Lower leg skin (tissue), 4 donors: Measurements from ENCODE around the gene FOXO6. TPM values are rescaled to one million over a fixed set of nuclear protein-coding genes. Genes with fewer than 3 reads are reported as not detected.
A peak's percentile ranks its signal among the peaks of the same experiment; 100 is the strongest.

ENCODE experiments used
- DNase-seq, 2 donors: peaks; one replicate each; pipeline ENCODE4 v3.0.0-alpha.2; 2019; ENCODE audit warnings: low spot score in 2 of 2
- H3K4me3 ChIP-seq: fragments of 200-600 bp; sonication (generic); 2 replicates; pipeline ENCODE4 v1.5.1; 2017; ENCODE audit warnings: mild to moderate bottlenecking, low read depth; ENCODE audit not compliant: poor library complexity, severe bottlenecking
- POLR2A ChIP-seq, 2 donors: fragments of 450-650 bp; IDR thresholded peaks; one replicate each; pipeline ENCODE4 v1.6.1; 2016 to 2017; ENCODE audit warnings: antibody characterized with exemption in 2 of 2, mild to moderate bottlenecking in 1 of 2, moderate library complexity in 1 of 2
- WGBS, 2 donors: methylation state at CpG; one replicate each; pipeline ENCODE4 v1.1.5; 2018; 5-methylcytosine and 5-hydroxymethylcytosine counted together
- intact Hi-C: fragments of 100-400 bp; cut with DNase I; formaldehyde crosslinking; loops from one replicate; pipeline ENCODE4 v1.15.0; 2023; ENCODE audit warnings: low total_unique reads
- total RNA-seq, 4 donors: library from RNA; depleted of rRNA; stranded (reverse); fragments of >200 nt; gene quantifications; one replicate each; pipeline ENCODE4 v1.1.0, GENCODE V29; 2016
- TF ChIP-seq, protein P1 (sequence below), 3 donors: fragments of 450-650 bp; IDR thresholded peaks; one replicate each; pipeline ENCODE4 v1.5.1; 2016; ENCODE audit warnings: antibody characterized with exemption in 3 of 3, mild to moderate bottlenecking in 3 of 3, moderate library complexity in 2 of 3

The FOXO6 gene
- total RNA-seq = 1 to 10 TPM in 3 of 4 donors, under 1 TPM in 1; 0.15 to 3.5 (median 1.5) TPM

DNA sequence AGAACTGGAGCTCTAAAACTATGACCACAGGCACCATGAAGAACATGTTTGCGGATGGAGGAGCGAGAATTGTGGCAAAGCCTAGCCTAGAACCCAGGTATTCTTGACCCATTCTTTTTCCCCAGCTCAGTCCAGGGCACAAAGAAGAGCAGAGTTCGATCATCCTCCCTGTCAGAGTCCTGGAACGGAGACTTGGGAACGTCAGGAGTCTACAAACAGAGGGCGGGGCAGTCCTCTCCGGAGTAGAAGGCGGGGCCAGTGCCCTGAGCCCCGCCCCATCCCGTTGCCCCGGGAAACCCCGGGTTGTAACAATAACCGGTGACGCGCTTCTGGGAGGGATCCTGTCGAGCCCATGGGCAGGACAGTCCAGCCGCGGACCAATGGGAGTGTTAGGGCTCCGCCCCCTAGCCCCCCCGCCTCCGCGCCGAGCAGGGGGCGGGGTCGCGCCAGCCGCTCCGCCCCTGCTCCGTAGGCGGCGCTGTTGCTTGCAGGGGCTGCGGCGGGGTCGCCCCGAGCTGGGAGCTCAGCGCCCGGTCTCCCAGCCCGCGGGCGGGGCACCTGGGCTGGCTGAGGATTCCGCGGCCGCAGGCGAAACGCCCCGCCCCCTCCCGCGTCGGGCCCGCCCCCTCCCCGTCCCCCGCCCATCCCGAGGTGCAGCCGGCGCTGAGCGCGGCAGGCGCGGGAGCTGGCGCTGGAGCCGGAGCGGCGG is at the start of gene FOXO6:
TSS of gene FOXO6 (plus strand) at position 649 of the 709 bp plus-strand sequence.
- TF ChIP-seq POLR2A (IDR thresholded peaks at IDR 0.05) = no peak
- TF ChIP-seq, protein P1, sequence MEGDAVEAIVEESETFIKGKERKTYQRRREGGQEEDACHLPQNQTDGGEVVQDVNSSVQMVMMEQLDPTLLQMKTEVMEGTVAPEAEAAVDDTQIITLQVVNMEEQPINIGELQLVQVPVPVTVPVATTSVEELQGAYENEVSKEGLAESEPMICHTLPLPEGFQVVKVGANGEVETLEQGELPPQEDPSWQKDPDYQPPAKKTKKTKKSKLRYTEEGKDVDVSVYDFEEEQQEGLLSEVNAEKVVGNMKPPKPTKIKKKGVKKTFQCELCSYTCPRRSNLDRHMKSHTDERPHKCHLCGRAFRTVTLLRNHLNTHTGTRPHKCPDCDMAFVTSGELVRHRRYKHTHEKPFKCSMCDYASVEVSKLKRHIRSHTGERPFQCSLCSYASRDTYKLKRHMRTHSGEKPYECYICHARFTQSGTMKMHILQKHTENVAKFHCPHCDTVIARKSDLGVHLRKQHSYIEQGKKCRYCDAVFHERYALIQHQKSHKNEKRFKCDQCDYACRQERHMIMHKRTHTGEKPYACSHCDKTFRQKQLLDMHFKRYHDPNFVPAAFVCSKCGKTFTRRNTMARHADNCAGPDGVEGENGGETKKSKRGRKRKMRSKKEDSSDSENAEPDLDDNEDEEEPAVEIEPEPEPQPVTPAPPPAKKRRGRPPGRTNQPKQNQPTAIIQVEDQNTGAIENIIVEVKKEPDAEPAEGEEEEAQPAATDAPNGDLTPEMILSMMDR (IDR thresholded peaks at IDR 0.05) = no peak
- H3K4me3 ChIP-seq = peak within 1 kb of the TSS; percentile 26
- intact Hi-C loops = no loop called here
- peak; percentile 97 to 99 for DNase-seq
- WGBS, 2 donors = 11 to 14% methylated on average over 8 to 12 of the region's 63 CpGs

- 72 to 76% methylated on average over 4 of the region's 4 CpGs for WGBS, 2 donors
- intact Hi-C loops = no loop called here
- H3K4me3 ChIP-seq = no peak overlapping the region
- no peak for DNase-seq
- TF ChIP-seq POLR2A (IDR thresholded peaks at IDR 0.05) = no peak
- TF ChIP-seq, protein P1 (IDR thresholded peaks at IDR 0.05) = no peak
Measured at GRCh38 chr1:41312991-41313645, 48.1 kb upstream of the FOXO6 start.

DNA sequence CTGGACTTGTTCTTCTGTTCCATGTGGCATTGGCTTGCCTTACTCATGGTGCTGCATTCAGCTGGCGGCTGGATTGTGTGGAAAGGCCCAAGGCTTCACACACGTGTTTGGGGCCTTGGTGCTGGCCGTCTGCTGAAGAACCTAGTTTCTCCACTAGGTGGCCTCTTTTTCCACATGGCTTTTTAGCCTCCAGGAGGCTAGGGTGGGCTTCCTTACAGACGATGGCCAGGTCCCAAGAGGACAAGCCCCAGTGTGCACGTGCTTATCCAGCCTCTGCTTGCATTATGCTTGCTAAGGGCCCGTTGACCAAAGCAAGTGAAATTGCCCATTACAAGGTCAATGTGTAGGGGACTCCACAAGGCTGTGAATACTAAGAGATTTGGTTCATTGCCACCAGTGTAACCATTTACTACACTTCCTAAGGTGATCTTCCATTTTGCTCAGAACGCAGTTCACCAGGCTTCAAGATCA is 47.5 kb upstream of the FOXO6 start:
- no peak for DNase-seq
- 56 to 67% methylated on average over 7 of the region's 7 CpGs for WGBS, 2 donors
- no peak for TF ChIP-seq POLR2A (IDR thresholded peaks at IDR 0.05)
- TF ChIP-seq, protein P1 (IDR thresholded peaks at IDR 0.05) = no peak
- H3K4me3 ChIP-seq = no peak overlapping the region
- intact Hi-C loops = no loop called here

- 76 to 84% methylated on average over 11 of the region's 11 CpGs for WGBS, 2 donors
- intact Hi-C loops = no loop called here
- no peak overlapping the region for H3K4me3 ChIP-seq
- TF ChIP-seq, protein P1 (IDR thresholded peaks at IDR 0.05) = no peak
- no peak for TF ChIP-seq POLR2A (IDR thresholded peaks at IDR 0.05)
- no peak for DNase-seq
Measured at GRCh38 chr1:41314376-41315145, 46.7 kb upstream of the FOXO6 start.

- intact Hi-C loops = no loop called here
- no peak for TF ChIP-seq POLR2A (IDR thresholded peaks at IDR 0.05)
- TF ChIP-seq, protein P1 (IDR thresholded peaks at IDR 0.05) = no peak
- WGBS, 2 donors = 79 to 83% methylated on average over 15 of the region's 15 CpGs
- no peak overlapping the region for H3K4me3 ChIP-seq
- DNase-seq = no peak
Measured at GRCh38 chr1:41315146-41315822, 46.0 kb upstream of the FOXO6 start.
